CD4-positive, alpha-beta T cell (primary cell): ENCODE results near the gene ZMYND19. TPM values are rescaled to one million over a fixed set of nuclear protein-coding genes. Genes with fewer than 3 reads are reported as not detected.

Experiments used
- ATAC-seq: fragments of 200-7000 bp; cut with Tn5 transposase; one replicate; pipeline ENCODE4 v1.10.0; 2022; ENCODE audit warnings: mild to moderate bottlenecking; ENCODE audit not compliant: poor library complexity
- CTCF ChIA-PET: fragments of 350-600 bp; sonication (Branson Sonifier 250); formaldehyde crosslinking; loops from one replicate; lab custom pipeline; 2021; ENCODE audit warnings: antibody characterized with exemption, inconsistent platforms; lab: Charles Lee
- POLR2A ChIA-PET: fragments of 350-600 bp; sonication (Branson Sonifier 250); formaldehyde crosslinking; loops from one replicate; lab custom pipeline; 2021; ENCODE audit warnings: antibody characterized with exemption, inconsistent platforms; lab: Charles Lee
- DNase-seq, 14 experiments: peaks; one replicate each; pipeline ENCODE4 v3.0.0-alpha.2; 2013 to 2020; ENCODE audit warnings: mixed read lengths in 2 of 14
- H3K27ac ChIP-seq, 2 donors: one replicate each; pipeline versions ENCODE4 v1.5.1 to v1.7.0; 2013; ENCODE audit warnings: low read length in 2 of 2, low read depth in 1 of 2, mild to moderate bottlenecking in 1 of 2
- H3K27me3 ChIP-seq, 2 experiments: 1 replicate in 1 of 2; 2 replicates in 1 of 2; pipeline versions ENCODE4 v1.6.1 to v1.7.0; 2013; ENCODE audit warnings: low read length in 2 of 2, control low read depth in 1 of 2, mild to moderate bottlenecking in 1 of 2, moderate library complexity in 1 of 2; ENCODE audit not compliant: insufficient read depth in 2 of 2, control insufficient read depth in 1 of 2
- H3K36me3 ChIP-seq: one replicate; pipeline ENCODE4 v1.6.1; 2013; ENCODE audit warnings: low read length, control low read depth; ENCODE audit not compliant: insufficient read depth
- H3K4me1 ChIP-seq: one replicate; pipeline ENCODE4 v1.6.1; 2013; ENCODE audit warnings: low read length, control low read depth; ENCODE audit not compliant: insufficient read depth
- H3K4me3 ChIP-seq: one replicate; pipeline ENCODE4 v1.5.1; 2013; ENCODE audit warnings: mild to moderate bottlenecking, low read length, moderate library complexity
- H3K9me3 ChIP-seq, 2 experiments: 1 replicate in 1 of 2; 2 replicates in 1 of 2; pipeline versions ENCODE4 v1.6.1 to v1.7.0; 2013; ENCODE audit warnings: low read length in 2 of 2, mild to moderate bottlenecking in 2 of 2, control low read depth in 1 of 2, moderate library complexity in 1 of 2; ENCODE audit not compliant: control insufficient read depth in 1 of 2, insufficient read depth in 1 of 2
- H3K27ac Mint-ChIP-seq: one replicate; pipeline ENCODE4 v1.8.0; 2020; ENCODE audit warnings: mixed read lengths
- H3K27me3 Mint-ChIP-seq: one replicate; pipeline ENCODE4 v1.8.0; 2021; ENCODE audit warnings: mixed read lengths
- H3K36me3 Mint-ChIP-seq: one replicate; pipeline ENCODE4 v1.8.0; 2021; ENCODE audit warnings: low read depth, mixed read lengths
- H3K4me1 Mint-ChIP-seq: one replicate; pipeline ENCODE4 v1.8.0; 2021; ENCODE audit warnings: low read depth, mixed read lengths
- H3K4me3 Mint-ChIP-seq: one replicate; pipeline ENCODE4 v1.8.0; 2020; ENCODE audit warnings: mild to moderate bottlenecking, mixed read lengths
- H3K9me3 Mint-ChIP-seq: one replicate; pipeline ENCODE4 v1.8.0; 2020; ENCODE audit warnings: mixed read lengths
- intact Hi-C, 2 experiments: fragments of 100-400 bp; cut with DNase I in 1 of 2; cut with micrococcal nuclease in 1 of 2; formaldehyde crosslinking; loops; one replicate each; pipeline versions ENCODE4 v1.15.1 to v1.9.0; 2023 to 2025; cut with DNase I, micrococcal nuclease
- total RNA-seq, 174 experiments: library from RNA in 2 of 174; stranded (reverse) in 2 of 174; gene quantifications; one replicate each; pipeline ENCODE4 v1.2.3 and lab custom pipeline; 2021 to 2026
- TF ChIP-seq, protein P1 (sequence below): fragments of 200-600 bp; IDR thresholded peaks from one replicate; pipeline ENCODE4 v1.8.0; 2022; ENCODE audit warnings: antibody characterized with exemption, mild to moderate bottlenecking

Gene ZMYND19
- total RNA-seq, 2 experiments from 2014 or later = 8.6 to 11.3 TPM

DNA sequence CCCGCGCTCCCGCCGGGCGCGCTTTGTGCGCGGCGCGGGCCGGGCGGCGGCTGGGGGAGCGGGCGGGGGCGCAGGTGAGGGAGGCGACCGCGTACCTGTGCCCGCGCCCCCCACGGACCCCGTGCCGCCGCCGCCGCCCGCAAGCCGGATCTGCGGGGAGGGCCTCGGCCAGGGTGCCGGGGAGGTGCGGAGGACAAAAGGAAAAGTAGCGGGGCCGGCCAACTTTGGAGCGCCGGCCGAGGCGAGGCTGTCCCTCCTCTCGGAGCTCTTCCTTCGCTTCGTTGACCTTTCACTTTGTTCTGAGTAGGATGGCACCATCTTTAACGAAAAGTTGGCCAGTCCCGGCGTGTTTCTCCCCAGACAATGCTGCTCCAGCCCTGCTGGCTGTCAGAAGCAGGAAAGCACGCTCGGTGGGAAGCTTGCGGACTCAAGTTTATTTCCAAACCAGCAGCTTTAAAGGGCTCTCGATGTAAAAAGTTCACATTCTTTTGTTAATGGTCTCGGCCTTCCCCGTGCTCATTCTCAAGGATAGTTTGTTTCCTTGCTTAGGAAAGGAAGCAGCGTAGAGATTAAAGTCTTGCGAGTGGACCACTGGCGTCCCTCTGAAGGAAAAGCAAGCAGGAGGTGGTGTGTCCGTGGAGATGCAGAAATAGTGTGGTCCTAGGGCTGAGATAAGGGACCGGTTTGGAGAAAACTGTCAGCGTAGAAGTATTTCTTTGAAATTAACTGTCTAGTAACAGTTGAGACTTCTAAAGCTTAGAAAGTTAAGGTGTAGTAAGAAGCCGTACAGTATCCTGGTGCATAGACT, 29.1 kb upstream of the ZMYND19 start:
- TF ChIP-seq, protein P1, sequence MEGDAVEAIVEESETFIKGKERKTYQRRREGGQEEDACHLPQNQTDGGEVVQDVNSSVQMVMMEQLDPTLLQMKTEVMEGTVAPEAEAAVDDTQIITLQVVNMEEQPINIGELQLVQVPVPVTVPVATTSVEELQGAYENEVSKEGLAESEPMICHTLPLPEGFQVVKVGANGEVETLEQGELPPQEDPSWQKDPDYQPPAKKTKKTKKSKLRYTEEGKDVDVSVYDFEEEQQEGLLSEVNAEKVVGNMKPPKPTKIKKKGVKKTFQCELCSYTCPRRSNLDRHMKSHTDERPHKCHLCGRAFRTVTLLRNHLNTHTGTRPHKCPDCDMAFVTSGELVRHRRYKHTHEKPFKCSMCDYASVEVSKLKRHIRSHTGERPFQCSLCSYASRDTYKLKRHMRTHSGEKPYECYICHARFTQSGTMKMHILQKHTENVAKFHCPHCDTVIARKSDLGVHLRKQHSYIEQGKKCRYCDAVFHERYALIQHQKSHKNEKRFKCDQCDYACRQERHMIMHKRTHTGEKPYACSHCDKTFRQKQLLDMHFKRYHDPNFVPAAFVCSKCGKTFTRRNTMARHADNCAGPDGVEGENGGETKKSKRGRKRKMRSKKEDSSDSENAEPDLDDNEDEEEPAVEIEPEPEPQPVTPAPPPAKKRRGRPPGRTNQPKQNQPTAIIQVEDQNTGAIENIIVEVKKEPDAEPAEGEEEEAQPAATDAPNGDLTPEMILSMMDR = no peak
- H3K4me1 ChIP-seq = peaks cover 41% of the 10 kb centered on the region
- Mint-ChIP-seq H3K4me1 (peaks cover 46% of the 10 kb centered on the region), H3K9me3 (no peaks in the 10 kb centered on the region), H3K27ac (peak overlapping the region; percentile 93), H3K4me3 (peak overlapping the region; percentile 95), H3K27me3 (no peaks in the 10 kb centered on the region), H3K36me3 (peaks cover 25% of the 10 kb centered on the region)
- DNase-seq = peak in 7 of 14 experiments; percentile 18 to 62 (median 31)
- POLR2A ChIA-PET = interaction anchor here (0.9 to 2.5 kb wide), 8 partner anchors 9 to 68 kb away, joined by 3 to 21 read pairs (median 4); partner anchors contain the start of genes ARRDC1 and MRPL41
- H3K27me3 ChIP-seq = no peaks in the 10 kb centered on the region
- no peaks in the 10 kb centered on the region for H3K9me3 ChIP-seq
- intact Hi-C loops = loop anchor here (2.0 to 10.0 kb wide), 2 partner anchors 15 to 1655 kb away; partner anchors contain the start of genes ARRDC1 (in 1 of the 2) and UBAC1 (in 1 of the 2)
- CTCF ChIA-PET = interaction anchor here (0.6 to 1.8 kb wide), 4 partner anchors 9 to 40 kb away, joined by 3 to 5 read pairs (median 4); partner anchors contain the start of gene DPH7
- peak overlapping the region; percentile 49 to 66 for H3K27ac ChIP-seq
- peak; percentile 15 for ATAC-seq
- peak overlapping the region; percentile 87 for H3K4me3 ChIP-seq
- H3K36me3 ChIP-seq = peaks cover 24% of the 10 kb centered on the region

DNA sequence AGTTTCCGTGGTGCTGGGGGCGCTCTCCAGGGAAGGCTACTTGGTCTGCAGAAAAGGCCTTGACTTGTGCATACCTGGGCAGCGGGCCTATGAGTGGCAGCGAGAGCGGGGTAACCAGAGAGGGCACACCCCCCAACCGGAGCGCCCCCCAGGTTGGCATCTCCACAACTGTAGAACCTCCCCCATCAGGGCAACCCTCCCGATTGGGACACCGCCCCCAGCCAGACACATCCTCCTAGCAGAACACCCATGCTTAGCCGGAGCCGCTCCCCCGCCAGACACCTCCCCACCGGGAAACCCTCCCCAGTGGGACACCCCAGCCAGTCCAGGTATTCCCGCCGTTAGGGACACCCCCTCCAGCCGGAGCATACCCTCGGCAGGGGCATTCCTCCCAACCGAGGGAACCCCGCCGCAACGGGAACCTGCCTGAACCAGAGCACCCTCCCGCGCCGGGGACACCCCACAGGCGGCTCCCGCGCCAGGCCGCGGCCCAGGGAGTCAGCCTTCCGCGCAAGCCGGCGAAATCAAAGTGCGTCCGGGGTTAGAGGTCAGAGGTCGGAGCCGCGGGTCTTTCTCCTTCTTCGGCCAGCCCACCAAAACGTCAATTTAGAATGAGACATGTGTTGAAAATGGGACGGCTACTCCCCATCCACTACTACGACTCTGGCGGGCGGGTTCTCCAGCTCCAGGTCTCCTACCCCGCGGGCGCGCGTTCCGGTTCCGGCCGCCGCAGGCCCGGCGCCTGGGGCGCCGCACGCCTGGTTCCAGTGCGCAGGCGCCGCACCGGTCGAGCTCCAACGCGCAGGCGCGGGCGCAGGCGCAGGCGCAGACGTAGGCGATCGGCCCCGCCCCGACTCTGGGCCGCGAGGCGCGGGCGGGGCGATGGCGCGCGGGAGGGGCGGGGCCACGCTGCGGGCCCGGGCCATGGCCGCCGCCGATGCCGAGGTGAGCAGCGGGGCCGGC, 28.1 kb upstream of the ZMYND19 start, which contains the start of gene EHMT1:
EHMT1 (plus strand) TSS at position 901 of the 963 bp plus-strand sequence; CDS start at position 925, 24 bp downstream.
- Mint-ChIP-seq H3K4me1 (peaks cover 42% of the 10 kb centered on the region), H3K9me3 (no peaks in the 10 kb centered on the region), H3K4me3 (peak within 1 kb of the TSS; percentile 95), H3K27ac (peak within 1 kb of the TSS; percentile 93), H3K36me3 (peaks cover 25% of the 10 kb centered on the region), H3K27me3 (no peaks in the 10 kb centered on the region)
- DNase-seq (peak; percentile 75 to 97 (median 90)), ATAC-seq (peak; percentile 82)
- Histone ChIP-seq H3K27ac (peak within 1 kb of the TSS; percentile 90 to 96), H3K36me3 (peaks cover 35% of the 10 kb centered on the region), H3K27me3 (no peaks in the 10 kb centered on the region), H3K4me1 (peaks cover 37% of the 10 kb centered on the region), H3K9me3 (no peaks in the 10 kb centered on the region), H3K4me3 (peak within 1 kb of the TSS; percentile 95)
- intact Hi-C loops = loop anchor here (1.0 to 10.0 kb wide), 5 partner anchors 13 to 1654 kb away; partner anchors contain the start of genes ARRDC1 (in 2 of the 2), DPH7 (in 1 of the 2), UBAC1 (in 1 of the 2) and ZMYND19 (in 1 of the 2)
- CTCF ChIA-PET = no interaction called here
- POLR2A ChIA-PET = interaction anchor here (0.7 to 2.5 kb wide), 9 partner anchors 10 to 159 kb away, joined by 3 to 21 read pairs (median 4); partner anchors contain the start of genes ARRDC1, MRPL41, NSMF and ZMYND19
- TF ChIP-seq, protein P1 = no peak
